HG02798 (cell line): Measurements from ENCODE around the gene PARVA.
"Not testable (repeated sequence)": the region's sequence is repeated elsewhere in the genome, so short reads cannot be mapped to it uniquely, and the experiment has no call there.

Experiments used
- ATAC-seq: cut with Tn5 transposase; IDR thresholded peaks from one replicate; pipeline ENCODE4 v1.9.1; 2021; ENCODE audit warnings: mild to moderate bottlenecking; ENCODE audit not compliant: unreplicated experiment, poor library complexity

The PARVA gene

GRCh38 chr11:12377106-12377823 lies at the start of gene PARVA:
Gene PARVA, plus strand, starts transcription at chr11:12377571. Its CDS starts 77 bp downstream, at chr11:12377648.
- ATAC-seq = no peak

- ATAC-seq = no peak
Observed at GRCh38 chr11:12329169-12329568, 48.2 kb upstream of the PARVA start.

- no peak for ATAC-seq
Observed at GRCh38 chr11:12329797-12330196, 47.6 kb upstream of the PARVA start.

- ATAC-seq = no peak
Observed at GRCh38 chr11:12330485-12331231, 46.7 kb upstream of the PARVA start.

- peak; percentile 60 for ATAC-seq
Observed at GRCh38 chr11:12331239-12331874, 46.0 kb upstream of the PARVA start.

GRCh38 chr11:12343526-12343925 lies 33.8 kb upstream of the PARVA start:
- ATAC-seq = no peak

GRCh38 chr11:12353534-12353933 lies 23.8 kb upstream of the PARVA start:
- no peak for ATAC-seq

GRCh38 chr11:12354750-12355545 lies 22.4 kb upstream of the PARVA start:
- no peak for ATAC-seq

- no peak for ATAC-seq
Observed at GRCh38 chr11:12356944-12357655, 20.3 kb upstream of the PARVA start.

GRCh38 chr11:12357697-12358096 lies 19.7 kb upstream of the PARVA start:
- ATAC-seq = not testable (repeated sequence)

GRCh38 chr11:12358302-12359188 lies 18.8 kb upstream of the PARVA start:
- ATAC-seq = no peak

GRCh38 chr11:12359761-12360160 lies 17.6 kb upstream of the PARVA start:
- ATAC-seq = no peak

GRCh38 chr11:12361682-12362081 lies 15.7 kb upstream of the PARVA start:
- ATAC-seq = no peak

- ATAC-seq = no peak
Observed at GRCh38 chr11:12362857-12363256, 14.5 kb upstream of the PARVA start.

- ATAC-seq = no peak
Observed at GRCh38 chr11:12363373-12363772, 14.0 kb upstream of the PARVA start.

- not testable (repeated sequence) for ATAC-seq
Observed at GRCh38 chr11:12365965-12366575, 11.3 kb upstream of the PARVA start.

- ATAC-seq = not testable (repeated sequence)
Observed at GRCh38 chr11:12367057-12367456, 10.3 kb upstream of the PARVA start.

GRCh38 chr11:12372111-12372510 lies 5.3 kb upstream of the PARVA start:
- no peak for ATAC-seq
